COLO668 (cell line): ENCODE measurements around the gene TMEM151B.
"Not testable (repeated sequence)": the region's sequence is repeated elsewhere in the genome, so short reads cannot be mapped to it uniquely, and the experiment has no call there.

ENCODE experiments used
- DNase-seq: peaks from one replicate; lab custom pipeline; 2025; ENCODE audit not compliant: unreplicated experiment; lab: John Stamatoyannopoulos, UW

The TMEM151B gene

DNA sequence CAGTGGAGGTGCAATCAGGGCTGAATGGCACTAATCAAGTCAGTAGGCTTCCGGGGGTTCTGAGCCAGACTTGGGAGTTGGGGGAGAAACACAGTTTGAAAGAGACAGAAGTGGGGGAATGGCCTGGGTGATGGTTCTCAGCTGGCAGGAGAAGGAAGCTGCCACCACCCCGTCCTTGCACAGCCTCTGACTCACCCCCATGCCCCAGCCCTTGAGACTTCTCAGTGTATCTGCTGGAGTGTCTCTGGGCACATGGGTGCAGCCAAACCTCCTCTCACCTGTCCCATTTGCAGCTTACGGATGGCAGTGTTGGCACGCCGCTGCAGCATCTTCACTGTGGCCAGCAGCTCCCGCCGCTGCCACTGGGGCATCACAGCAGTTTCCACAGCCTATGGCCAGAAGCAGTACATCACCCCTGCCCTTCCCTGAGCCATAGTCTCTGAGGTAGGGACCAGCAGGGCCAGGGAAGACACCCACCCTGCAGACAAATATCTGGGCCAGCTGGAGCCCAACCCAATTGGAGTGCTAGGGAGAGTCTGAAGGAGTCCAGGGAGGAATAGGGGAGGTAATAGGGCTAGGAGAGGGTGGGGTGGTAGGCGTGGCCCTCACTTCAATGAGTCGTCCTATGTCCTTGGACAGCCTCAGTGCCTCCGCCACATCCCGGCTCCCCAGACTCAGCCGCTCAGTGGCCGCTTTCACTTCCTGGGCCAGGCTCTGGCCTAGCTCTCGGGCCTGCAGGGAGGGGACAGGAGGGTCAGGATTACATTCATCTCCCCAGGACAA is 31.7 kb downstream of the TMEM151B start:
- DNase-seq, result no peak

DNA sequence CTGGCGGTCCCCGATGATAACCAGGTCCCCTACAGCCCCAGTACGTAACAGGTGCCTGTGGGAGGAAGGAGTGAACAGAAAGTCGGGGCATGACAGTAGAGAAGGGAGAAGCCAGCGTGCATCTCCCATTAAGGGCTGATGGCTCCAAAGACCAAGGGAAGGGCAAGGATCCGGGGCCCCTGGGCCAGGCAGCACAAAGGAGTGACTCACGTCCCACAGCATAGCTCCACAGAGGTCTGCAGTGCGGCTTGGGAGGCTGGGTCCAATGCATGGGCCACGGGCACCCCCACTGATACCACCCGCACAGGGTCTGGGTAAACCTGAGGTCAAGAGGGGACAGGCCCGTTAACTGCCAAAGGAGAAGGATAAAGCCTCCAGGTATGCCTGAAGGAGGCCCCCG is 32.6 kb downstream of the TMEM151B start:
- no peak for DNase-seq

DNA sequence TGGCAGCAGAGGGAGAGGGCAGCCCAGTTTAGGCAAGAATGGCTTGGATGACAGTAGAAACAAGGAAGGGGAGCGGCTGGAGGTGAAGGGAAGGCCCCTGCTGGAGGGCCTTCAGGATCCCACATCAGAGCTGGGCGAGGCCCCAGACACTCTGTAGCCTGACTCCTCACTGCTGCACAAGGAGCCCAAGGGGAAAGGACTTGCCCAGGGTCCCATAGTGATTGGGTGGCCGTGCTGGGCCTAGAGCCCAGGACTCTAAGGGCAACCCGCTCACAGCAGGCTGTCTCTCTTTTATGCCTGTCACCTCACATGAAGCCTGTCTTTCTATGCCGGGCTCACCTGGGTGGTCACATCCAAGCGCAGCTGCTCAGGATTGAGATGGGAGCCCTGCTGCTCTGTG is 33.6 kb downstream of the TMEM151B start:
- no peak for DNase-seq

DNA sequence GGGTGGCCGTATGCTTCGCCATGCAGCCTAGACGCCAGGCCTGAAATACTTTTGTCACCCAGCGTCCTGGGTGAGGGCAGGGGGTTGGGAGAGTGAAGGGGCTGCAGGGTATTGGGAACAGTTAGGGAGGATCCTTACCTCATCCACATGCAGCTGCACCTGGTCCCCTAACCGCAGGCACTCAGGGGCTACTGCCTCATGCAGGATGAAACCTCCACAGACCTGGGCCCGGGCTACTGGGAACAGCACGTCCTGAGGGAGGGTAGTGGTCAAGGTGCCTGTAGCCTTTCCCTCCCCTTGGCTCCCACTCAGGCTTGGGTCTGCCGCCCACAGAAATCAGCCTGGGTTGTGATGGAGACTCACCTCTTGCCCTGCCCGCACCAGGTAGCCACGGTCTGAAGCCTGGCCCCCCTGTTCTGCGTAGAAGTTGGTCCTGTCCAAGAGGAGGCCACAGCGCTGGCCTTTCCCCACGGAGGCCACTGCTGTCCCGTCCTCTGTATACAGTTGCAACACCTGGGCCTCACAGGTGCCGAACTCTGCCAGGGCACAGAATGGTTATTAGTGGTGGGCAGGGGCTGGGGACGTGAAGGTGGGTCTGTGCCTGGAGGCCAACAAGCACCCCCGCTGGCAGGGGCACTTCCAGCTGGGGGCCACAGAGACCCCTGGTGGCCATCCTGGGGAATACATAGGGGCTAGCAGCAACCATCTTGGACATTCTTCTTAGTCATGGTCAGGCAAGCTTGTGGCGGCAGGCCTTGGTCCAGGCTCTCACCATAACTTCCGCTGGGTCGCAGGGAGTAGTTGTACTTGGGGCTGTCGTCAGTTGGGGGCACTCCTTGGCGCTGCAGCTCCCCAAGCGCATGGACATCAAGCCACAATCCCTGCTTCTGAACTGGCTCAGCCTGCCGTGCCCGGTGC is 34.3 kb downstream of the TMEM151B start:
- peak; percentile 4 for DNase-seq

DNA sequence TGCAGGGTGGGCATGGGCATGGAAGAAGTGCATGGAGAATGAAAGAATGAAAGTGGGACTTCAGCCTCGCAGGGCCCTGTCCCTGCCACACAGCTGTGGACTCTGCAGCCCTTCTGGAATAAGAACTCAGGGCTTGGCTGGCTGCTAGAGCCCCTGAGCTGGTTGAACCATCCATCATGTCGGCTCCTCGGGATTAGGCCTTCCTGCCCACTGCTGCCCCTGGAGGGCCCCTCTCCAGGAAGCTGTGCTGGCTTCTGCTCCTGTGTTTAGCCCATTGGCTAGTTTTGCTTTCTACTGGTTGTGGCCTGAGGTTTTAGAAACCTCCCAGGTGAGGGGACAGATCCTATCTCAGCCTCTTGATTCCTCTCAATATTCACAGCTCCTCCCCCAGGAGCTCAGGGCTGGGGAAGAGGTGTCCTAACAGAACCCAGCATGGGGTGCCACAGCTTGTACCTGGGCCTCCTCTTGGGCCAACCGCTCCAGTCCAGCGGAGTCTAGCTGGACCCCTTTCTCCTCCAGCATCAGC is 35.0 kb downstream of the TMEM151B start:
- no peak for DNase-seq

DNA sequence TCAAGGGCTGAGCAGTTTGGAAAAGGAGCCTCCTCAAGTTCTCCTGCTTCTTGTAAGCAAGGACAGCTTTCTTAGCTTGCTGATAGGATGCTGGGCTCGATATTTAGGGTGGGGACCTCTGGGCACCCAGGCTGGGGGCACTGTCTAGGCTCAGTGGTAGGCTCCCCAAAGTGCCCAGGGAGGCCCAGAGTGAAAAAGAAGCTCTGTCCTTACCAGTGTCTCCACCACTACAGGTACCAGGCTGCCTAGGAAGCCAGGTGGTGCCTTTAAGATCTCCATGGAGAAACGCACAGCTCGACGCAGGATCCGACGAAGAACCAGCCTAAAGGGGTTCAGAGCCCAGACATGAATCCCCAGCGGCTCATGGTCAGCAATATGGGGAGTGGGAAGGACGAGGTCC is 36.5 kb downstream of the TMEM151B start:
- DNase-seq, result no peak

DNA sequence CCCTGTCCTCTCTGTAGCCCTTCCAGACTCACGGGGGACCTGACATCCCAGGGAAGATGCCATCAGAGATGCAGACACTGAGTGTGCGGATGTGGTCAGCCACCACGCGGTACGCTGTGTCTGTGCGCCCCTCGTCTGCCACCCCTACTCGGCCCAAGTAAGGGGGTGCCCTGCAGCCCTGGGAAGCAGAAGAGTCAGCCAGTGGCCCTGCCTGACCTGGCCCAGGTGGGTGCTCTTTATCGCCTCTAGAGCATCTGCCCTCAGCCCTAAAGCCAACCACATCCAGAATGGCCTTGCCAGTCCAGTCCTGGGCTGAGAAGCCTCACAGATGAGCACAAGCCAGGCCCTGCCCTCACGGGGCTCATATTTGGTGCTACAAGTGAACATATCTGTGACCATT is 37.0 kb downstream of the TMEM151B start:
- no peak for DNase-seq

DNA sequence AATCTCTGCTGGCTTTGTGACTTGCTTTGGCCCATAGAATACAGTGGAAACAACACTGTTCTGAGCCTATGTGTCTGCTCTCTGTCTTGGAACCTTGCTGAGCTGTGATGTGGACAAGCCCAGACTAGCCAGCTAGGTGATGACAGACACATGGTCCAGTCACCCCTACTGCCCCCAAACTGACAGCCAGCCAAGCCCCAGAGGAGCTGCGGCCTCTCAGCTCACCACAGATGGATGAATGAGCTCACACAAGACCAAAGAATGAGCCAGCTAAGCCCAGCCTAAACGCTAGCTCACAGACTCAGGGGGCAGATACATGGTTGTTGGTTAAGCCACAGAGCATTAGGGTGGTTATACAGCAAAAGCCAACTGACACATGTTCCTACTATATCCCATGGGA is 38.8 kb downstream of the TMEM151B start:
- no peak for DNase-seq

DNA sequence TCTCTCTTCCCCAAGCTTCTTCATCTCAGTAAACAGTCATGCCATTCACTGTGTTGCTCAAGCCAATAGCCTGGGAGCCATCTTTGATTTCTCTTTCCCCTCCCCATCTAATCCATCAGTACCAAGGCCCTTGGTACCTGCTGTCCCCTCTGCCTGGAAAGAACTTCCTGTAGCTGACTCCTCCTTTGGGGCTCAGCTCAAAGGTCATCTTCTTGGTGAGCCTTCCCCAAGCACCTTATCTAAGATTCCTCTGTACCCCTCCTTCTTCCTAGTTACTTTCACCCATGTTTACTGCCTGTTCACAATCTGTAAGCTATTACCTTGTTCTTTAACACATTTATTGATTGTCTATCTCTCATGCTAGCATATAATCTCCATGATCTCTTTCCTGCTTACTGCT is 39.4 kb downstream of the TMEM151B start:
- no peak for DNase-seq

DNA sequence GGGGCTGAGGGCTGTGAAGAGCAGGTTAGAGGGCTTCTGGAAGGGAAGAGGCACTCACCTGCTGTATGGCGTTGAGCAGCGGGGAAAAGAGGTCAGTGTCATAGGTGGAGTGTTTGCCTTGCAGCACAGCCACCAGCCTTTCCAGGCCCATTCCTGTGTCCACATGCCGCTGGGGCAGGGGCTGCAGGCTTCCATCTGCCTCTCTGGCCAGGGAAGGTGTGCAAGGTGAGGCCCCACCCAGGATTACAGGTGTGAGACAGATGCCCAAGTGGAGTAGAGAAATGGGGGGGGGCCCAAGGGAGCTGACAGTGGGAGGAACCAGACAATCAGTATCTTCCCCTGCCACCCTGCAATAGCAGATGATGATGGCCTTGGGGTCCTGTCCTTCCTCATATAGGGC is 40.0 kb downstream of the TMEM151B start:
- no peak for DNase-seq

DNA sequence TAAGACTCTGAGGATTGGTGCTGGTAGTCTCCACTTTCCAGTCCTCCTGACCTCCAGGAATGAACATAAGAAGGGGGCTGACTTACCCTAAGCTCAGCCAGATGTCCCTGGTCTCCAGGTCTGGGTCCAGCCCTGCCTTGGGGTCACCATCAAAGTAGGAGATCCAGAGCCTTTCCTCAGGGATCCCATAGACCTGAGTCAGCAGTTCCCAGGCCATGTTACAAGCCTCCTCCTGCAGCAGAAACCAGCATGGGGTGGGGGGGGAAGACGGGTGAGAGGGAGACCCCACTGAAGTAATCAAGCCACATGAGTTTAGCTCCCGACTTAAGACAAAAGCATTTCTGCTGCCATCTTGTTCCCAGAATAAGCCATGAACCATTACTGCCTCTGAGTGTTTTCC is 41.1 kb downstream of the TMEM151B start:
- DNase-seq, result no peak

DNA sequence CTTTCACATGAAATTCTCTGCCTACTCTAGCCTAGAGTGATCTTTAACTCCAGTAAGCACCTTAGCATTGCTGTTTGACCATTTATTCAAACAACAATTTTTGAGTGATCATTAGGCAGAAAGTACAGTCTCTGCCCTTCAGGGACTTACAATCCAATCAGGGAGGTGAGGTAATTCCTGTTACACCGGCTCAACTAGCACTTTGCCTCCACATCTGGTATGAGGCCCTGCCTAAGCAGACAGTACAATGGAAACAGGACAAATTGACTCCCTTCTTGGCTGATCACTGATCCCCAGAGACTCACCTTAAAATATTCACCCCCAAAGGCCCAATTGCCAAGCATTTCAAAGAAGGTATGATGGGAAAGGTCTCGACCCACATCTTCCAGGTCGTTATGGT is 41.5 kb downstream of the TMEM151B start:
- DNase-seq, result no peak

DNA sequence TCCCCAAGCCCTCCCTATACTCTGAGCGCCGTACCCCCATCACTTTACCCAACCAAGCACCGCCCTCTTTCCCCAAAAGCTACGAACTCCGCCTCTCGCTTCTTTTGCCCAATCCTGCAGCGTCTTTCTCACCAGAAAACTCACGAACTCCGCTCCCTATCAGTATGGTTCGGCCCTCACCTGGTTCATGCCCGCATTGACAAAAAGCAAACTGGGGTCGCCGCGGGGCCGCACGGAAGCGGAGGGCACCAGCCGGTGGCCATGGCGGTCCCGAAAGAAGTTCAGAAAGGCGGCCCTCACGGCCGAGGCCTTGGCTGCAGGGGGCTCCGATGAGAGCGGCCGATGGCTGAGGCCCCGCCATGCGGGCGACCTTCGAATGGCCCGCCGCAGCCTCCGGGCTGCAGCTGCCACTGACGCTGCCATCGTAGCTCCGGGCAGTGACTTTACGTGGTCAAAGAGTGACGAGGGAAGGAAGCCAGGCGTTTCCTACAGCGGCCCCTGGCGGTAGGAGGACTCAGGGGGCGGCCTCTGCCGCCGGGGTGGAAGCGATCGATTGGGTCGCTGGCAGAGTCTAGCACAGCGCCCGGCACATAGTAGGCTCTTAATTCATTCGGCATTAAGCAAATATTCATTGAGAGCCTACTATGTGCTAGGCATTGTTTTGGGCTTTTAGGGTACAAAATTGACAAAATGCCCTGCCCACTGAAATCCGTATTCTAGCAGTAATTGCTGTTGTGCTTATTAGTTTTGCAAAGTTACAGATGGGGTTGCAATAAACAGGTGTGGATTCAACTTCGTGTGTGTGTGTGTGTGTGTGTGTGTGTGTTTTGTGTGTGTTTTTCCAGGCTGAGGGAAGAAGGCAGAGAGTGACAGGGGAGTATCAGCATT is 42.9 kb downstream of the TMEM151B start, which contains the start of gene AARS2:
Gene AARS2, minus strand, starts transcription at position 447 of the 888 bp plus-strand sequence. Its CDS starts 24 bp downstream, at position 423.
- DNase-seq, result peak; percentile 85

DNA sequence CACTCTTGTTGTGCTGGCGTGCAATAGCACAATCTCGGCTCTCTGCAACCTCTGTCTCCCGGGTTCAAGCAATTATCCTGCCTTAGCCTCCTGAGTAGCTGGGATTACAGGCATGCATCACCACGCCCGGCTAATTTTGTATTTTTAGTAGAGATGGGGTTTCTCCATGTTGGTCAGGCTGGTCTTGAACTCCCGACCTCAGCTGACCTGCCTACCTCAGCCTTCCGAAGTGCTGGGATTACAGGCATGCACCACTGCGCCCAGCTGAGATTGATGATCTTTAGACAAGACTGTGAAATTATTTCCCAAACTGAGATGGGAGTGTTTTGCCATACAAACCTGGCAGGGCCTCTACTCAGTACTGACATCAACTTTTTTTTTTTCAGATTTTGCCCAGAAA is 44.4 kb downstream of the TMEM151B start:
- DNase-seq, result not testable (repeated sequence)

DNA sequence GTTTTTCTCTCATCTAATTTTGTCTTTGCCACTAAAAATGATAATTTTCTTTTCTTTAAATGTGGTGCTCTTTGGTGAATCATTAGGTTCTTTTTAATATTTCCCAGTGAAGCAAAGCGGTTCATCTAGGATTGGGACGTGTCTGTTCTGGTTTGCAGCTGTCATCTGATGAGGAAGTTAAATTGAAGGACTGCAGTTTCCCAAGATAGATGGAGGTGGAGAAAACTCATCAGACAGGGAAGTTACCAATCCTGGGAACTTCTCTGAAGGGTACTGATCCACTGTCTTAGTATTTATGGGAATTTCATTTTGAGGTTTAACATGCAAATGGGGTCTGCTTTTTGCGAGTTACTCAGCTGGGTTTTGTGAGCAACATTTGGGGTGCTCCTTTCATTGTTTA is 45.3 kb downstream of the TMEM151B start:
- DNase-seq, result no peak

DNA sequence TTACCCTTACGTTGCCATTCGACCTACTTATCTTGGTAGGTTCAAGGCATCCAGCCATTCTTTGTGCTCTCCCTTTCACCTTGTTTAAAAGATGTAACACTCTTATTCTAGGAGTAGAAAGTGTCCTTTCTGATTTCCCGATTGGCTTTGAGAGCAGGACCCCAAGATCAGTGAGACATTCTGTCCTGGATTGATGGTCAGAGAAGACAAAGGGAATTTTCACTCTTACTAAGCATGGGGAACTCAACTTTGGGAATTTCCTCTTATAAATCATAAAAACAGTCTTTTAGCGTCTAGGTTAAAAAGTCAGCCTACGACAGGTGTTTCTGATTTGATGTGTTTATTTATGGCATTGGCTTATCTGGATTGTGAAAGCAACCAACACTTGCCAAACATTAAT is 45.7 kb downstream of the TMEM151B start:
- DNase-seq, result no peak

DNA sequence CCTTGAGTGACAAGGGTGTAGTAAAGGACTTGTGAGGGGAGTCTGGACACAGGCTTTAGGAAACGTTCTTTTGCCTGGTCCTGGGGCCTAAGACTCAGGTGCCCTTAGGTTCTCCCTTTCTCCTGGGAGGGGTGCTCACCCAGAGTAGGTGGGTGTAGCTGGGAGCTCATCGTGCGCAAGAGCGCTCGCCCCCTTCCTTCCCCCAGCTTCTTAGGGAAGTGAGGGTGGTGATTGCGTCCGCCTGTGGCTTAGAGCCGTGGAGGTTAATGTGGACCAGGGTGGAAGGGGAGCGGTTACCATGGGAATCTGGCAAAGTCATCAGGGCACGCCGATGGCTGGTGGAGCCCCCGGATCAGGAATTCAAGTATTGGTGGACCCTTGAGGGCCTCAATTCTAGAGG is 46.2 kb downstream of the TMEM151B start:
- no peak for DNase-seq

DNA sequence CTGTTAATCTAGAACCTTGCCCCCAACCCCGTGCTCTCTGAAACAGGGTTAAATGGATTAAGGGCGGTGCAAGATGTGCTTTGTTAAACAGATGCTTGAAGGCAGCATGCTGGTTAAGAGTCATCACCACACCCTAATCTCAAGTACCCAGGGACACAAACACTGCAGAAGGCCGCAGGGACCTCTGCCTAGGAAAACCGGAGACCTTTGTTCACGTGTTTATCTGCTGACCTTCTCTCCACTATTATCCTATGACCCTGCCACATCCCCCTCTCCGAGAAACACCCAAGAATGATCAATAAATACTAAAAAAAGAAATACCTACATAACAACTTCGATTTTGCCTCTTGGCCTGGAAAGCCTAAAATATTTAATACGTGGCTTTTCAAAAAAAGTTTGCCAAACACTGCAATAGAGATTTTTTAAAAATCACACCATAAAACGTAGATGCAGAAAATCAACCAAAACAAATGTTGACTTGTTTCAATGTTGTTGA is 46.9 kb downstream of the TMEM151B start:
- DNase-seq, result not testable (repeated sequence)

DNA sequence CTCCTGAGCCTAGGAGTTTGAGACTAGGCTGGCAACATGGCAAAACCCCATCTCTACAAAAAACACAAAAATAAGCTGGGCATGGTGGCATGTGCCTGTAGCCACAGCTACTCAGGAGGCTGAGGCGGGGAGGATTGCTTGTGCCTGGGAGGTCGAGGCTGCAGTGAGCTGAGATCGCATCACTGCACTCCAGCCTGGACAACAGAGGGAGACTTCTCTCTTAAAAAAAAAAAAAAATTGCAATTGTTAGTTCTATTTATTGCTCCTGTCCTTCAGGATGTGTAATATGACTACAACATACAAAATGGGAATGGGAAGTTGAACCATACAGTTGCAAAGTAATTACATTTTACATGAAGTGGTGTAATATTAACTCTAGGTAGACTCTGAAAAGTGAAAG is 51.0 kb downstream of the TMEM151B start:
- DNase-seq, result no peak

DNA sequence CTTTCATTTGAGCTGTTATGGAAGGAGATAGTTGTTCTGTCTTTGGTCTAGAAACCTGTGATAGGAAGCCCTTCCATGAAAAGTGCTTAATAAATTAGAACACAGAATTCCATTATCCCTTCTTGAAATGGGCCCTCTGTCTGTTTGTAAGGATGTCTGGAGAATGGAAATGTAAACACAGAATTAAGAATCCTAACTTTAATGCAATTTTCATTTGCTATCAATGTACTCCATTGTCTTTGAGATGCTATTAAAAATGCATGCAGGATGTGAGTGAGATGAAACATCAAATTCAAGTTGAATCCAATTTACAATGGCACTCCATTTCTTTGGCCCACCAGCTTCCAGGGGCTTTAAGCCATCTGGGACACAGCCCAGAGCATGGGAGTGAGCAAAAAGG is 56.8 kb downstream of the TMEM151B start:
- DNase-seq, result no peak

DNA sequence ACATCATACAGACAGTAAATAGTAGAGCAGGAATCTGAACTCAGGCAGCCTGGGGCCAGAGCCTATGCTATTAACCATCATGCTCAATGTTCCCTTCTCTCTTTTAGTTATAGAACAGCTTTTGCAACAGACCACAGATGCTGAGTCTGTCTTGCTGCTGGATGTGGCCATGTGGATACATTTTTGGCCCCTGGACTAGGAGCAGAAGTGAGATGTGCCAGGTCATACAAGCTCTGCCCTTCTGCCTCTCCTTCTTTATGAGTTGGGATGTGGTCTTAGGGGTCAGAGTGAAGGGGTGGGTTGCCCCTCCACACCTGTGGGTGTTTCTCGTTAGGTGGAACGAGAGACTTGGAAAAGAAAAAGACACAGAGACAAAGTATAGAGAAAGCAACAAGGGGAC is 57.5 kb downstream of the TMEM151B start:
- no peak for DNase-seq
